HL-60 (cell line): ENCODE measurements around the gene NARS2.

Experiments used
- DNase-seq, 2 experiments: peaks; one replicate each; pipeline ENCODE4 v3.0.0-alpha.2; 2010 to 2020; ENCODE audit warnings: low read depth in 1 of 2, low spot score in 1 of 2
- H3K27ac ChIP-seq: fragments of 250-450 bp; sonication (Bioruptor Pico); replicated peaks from 2 replicates; pipeline ENCODE4 v1.5.1; 2020; ENCODE audit warnings: mild to moderate bottlenecking, moderate library complexity
- H3K27me3 ChIP-seq: fragments of 250-450 bp; sonication (Bioruptor Pico); 2 replicates; pipeline ENCODE4 v1.5.1; 2021; ENCODE audit warnings: mild to moderate bottlenecking, moderate library complexity; ENCODE audit not compliant: insufficient read depth, poor library complexity, severe bottlenecking
- H3K4me3 ChIP-seq: replicated peaks from 2 replicates; pipeline ENCODE4 v1.5.1; 2011; ENCODE audit warnings: mild to moderate bottlenecking, control low read depth, low read length; ENCODE audit not compliant: insufficient read depth
- CTCF ChIP-seq: IDR thresholded peaks from one replicate; pipeline ENCODE4 v1.5.1; 2011; ENCODE audit warnings: low read length, control low read depth, inconsistent platforms; ENCODE audit not compliant: insufficient read depth
- GABPA ChIP-seq: IDR thresholded peaks from 2 replicates; pipeline ENCODE4 v1.6.1; 2012; ENCODE audit warnings: low read depth
- POLR2AphosphoS5 ChIP-seq: IDR thresholded peaks from 2 replicates; pipeline ENCODE4 v1.6.1; 2012; ENCODE audit warnings: low read depth
- REST ChIP-seq: IDR thresholded peaks from 2 replicates; pipeline ENCODE4 v1.6.1; 2012; ENCODE audit warnings: low read depth; ENCODE audit not compliant: insufficient replicate concordance
- SPI1 ChIP-seq: IDR thresholded peaks from 2 replicates; pipeline ENCODE4 v1.6.1; 2012; ENCODE audit warnings: low read depth, mild to moderate bottlenecking, borderline replicate concordance

NARS2 gene

GRCh38 chr11:78549624-78550409, 24.8 kb downstream of the NARS2 start:
- TF ChIP-seq CTCF (no peak), POLR2AphosphoS5 (no peak), REST (no peak), SPI1 (no peak), GABPA (no peak)
- H3K4me3 ChIP-seq, result no peak overlapping the region
- no peaks in the 10 kb centered on the region for H3K27me3 ChIP-seq
- H3K27ac ChIP-seq, result no peak overlapping the region
- DNase-seq, result no peak

GRCh38 chr11:78548911-78549590, 25.6 kb downstream of the NARS2 start:
- no peak for DNase-seq
- Histone ChIP-seq H3K27me3 (no peaks in the 10 kb centered on the region), H3K4me3 (no peak overlapping the region), H3K27ac (no peak overlapping the region)
- TF ChIP-seq POLR2AphosphoS5 (no peak), CTCF (no peak), SPI1 (no peak), REST (no peak), GABPA (no peak)

GRCh38 chr11:78547931-78548705, 26.5 kb downstream of the NARS2 start:
- H3K27ac ChIP-seq, result no peak overlapping the region
- no peak for DNase-seq
- no peaks in the 10 kb centered on the region for H3K27me3 ChIP-seq
- TF ChIP-seq SPI1 (no peak), GABPA (no peak), CTCF (no peak), REST (no peak), POLR2AphosphoS5 (no peak)
- H3K4me3 ChIP-seq, result no peak overlapping the region
